ENCODE results near the gene ZBTB7B.

- TF ChIP-seq POLR2A (IDR thresholded peaks at IDR 0.05) (no peak), CTCF (IDR thresholded peaks at IDR 0.05) (no peak)
Observed at GRCh38 chr1:155016231-155016831, 13.7 kb downstream of the ZBTB7B start.

Measured in esophagus squamous epithelium (tissue), 4 donors.